ENCODE results near the gene GALNT16.
"Not testable (repeated sequence)": the region's sequence is repeated elsewhere in the genome, so short reads cannot be mapped to it uniquely, and the experiment has no call there.

- TF ChIP-seq CTCF (IDR thresholded peaks at IDR 0.05; ENCODE audit: insufficient read depth, low read depth, low read length); EZH2 (IDR thresholded peaks at IDR 0.05; ENCODE audit: insufficient read depth, low read length): not testable (repeated sequence)
These were observed 131.4 kb downstream of the GALNT16 start for GRCh38 chr14:69391400-69391799.

All from astrocyte (in vitro differentiated cells and primary cell).